Progenitor cell of endocrine pancreas (in vitro differentiated cells): ENCODE measurements around the gene SETD6. TPM values are rescaled to one million over a fixed set of nuclear protein-coding genes. Genes with fewer than 3 reads are reported as not detected.

Source experiments
- DNase-seq: peaks from one replicate; pipeline ENCODE4 v3.0.0; 2021; ENCODE audit warnings: low spot score; ENCODE audit not compliant: unreplicated experiment
- H3K27ac Mint-ChIP-seq: 2 replicates; pipeline ENCODE4 v1.8.0; 2021; ENCODE audit warnings: mild to moderate bottlenecking, moderate library complexity, mixed read lengths
- H3K27me3 Mint-ChIP-seq: 2 replicates; pipeline ENCODE4 v1.8.0; 2021; ENCODE audit warnings: mixed read lengths
- H3K36me3 Mint-ChIP-seq: 2 replicates; pipeline ENCODE4 v1.8.0; 2022; ENCODE audit warnings: mixed read lengths; ENCODE audit not compliant: insufficient read depth
- H3K4me1 Mint-ChIP-seq: 2 replicates; pipeline ENCODE4 v1.8.0; 2021; ENCODE audit warnings: low read depth, mixed read lengths
- H3K4me3 Mint-ChIP-seq: 2 replicates; pipeline ENCODE4 v1.8.0; 2021; ENCODE audit warnings: low read depth, mild to moderate bottlenecking, moderate library complexity, mixed read lengths
- H3K9me3 Mint-ChIP-seq: 2 replicates; pipeline ENCODE4 v1.8.0; 2021; ENCODE audit warnings: low read depth, mixed read lengths
- CTCF ChIP-seq: fragments of 200-600 bp; sonication (generic); IDR thresholded peaks from one replicate; pipeline ENCODE4 v1.5.0; 2021; ENCODE audit warnings: antibody characterized with exemption, mild to moderate bottlenecking; ENCODE audit not compliant: unreplicated experiment
- total RNA-seq: library from RNA; stranded (reverse); gene quantifications from 2 replicates; pipeline ENCODE4 v1.2.1, GENCODE V29; 2021

Gene SETD6
- total RNA-seq, 1 donor from 2014 or later: 33.7 TPM

DNA sequence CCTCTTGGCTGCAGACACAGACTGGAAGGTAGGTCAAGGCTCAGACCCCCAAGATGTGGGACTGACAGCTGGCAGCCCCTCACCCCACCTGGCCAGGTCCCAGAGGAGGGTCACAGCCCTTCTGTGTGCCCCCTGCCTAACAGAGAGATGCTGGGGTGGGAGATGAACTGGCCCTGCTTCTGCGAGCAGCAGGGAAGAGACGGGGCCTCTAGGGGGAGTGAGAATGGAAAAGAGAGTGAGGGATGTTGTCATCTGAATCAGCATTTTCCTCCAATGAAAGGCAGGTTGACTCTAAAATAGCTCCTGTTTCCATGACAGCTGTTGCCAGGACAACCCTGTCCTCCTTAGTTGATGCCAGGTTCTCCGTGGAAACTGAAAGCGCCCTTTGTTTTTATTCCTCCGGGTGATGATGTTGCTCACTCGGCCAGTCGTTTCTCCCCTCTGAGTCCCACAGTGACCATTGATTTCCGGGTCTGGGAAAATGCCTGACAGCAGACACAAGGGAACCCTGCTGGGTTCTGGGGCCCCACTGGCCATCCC is 20.3 kb upstream of the SETD6 start:
- H3K27ac Mint-ChIP-seq: no peak overlapping the region
- H3K4me3 Mint-ChIP-seq: no peak overlapping the region
- peaks cover 3% of the 10 kb centered on the region for H3K4me1 Mint-ChIP-seq
- no peak for DNase-seq
- H3K9me3 Mint-ChIP-seq: no peaks in the 10 kb centered on the region
- H3K27me3 Mint-ChIP-seq: no peaks in the 10 kb centered on the region
- peak; percentile 46 for TF ChIP-seq CTCF
- H3K36me3 Mint-ChIP-seq: no peaks in the 10 kb centered on the region

- DNase-seq: no peak
- Mint-ChIP-seq H3K9me3 (no peaks in the 10 kb centered on the region), H3K36me3 (no peaks in the 10 kb centered on the region), H3K4me1 (peaks cover 5% of the 10 kb centered on the region), H3K27ac (no peak overlapping the region), H3K27me3 (no peaks in the 10 kb centered on the region), H3K4me3 (no peak overlapping the region)
- no peak for TF ChIP-seq CTCF
These were observed 19.6 kb upstream of the SETD6 start for GRCh38 chr16:58495521-58496331.

DNA sequence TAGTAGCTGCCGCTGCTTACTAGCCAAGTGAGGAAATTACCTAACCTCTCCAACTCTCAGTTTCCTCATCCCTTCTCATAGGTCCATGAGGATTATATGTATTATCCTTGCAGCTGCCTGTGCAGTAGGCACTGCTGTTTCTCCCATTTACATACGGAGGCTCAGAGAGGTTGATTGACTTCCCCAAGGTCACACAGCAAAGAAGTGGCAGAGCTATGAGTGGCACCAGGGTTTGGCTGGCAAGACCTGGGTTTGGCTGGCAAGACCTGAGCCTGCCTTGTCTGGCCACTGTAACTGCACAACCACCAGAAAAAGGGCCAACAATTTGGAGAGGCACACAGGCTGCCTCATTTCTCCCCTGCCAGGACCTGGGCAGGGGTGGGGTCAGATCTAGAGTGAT is 17.8 kb upstream of the SETD6 start:
- TF ChIP-seq CTCF: no peak
- no peak for DNase-seq
- no peak overlapping the region for H3K4me3 Mint-ChIP-seq
- peaks cover 7% of the 10 kb centered on the region for H3K4me1 Mint-ChIP-seq
- H3K27me3 Mint-ChIP-seq: no peaks in the 10 kb centered on the region
- H3K9me3 Mint-ChIP-seq: no peaks in the 10 kb centered on the region
- H3K36me3 Mint-ChIP-seq: no peaks in the 10 kb centered on the region
- no peak overlapping the region for H3K27ac Mint-ChIP-seq

DNA sequence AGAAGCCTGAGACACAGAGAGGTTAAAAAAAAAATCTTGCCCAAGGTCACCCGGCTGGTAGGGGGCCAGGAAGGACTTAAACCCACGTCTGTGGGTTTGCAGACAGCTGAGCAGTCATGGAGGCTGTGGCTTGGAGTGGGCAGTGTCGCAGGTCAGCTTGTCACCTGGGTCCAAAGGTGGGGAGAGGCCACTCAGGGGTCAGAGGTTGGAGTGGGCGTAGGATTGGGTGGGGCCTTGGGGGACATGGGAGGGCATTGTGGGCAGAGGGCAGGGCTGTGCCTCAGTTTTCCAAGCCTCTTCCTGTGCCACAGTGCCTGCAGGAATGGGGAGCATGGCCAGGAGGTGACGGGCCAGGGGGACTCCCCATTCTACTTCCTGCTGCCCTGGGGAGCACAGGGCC is 17.4 kb upstream of the SETD6 start:
- no peak for DNase-seq
- no peak overlapping the region for H3K4me3 Mint-ChIP-seq
- H3K27ac Mint-ChIP-seq: no peak overlapping the region
- no peaks in the 10 kb centered on the region for H3K9me3 Mint-ChIP-seq
- no peaks in the 10 kb centered on the region for H3K36me3 Mint-ChIP-seq
- no peaks in the 10 kb centered on the region for H3K27me3 Mint-ChIP-seq
- TF ChIP-seq CTCF: no peak
- H3K4me1 Mint-ChIP-seq: peaks cover 7% of the 10 kb centered on the region

- Mint-ChIP-seq H3K9me3 (no peaks in the 10 kb centered on the region), H3K27me3 (no peaks in the 10 kb centered on the region), H3K27ac (no peak overlapping the region), H3K36me3 (no peaks in the 10 kb centered on the region), H3K4me1 (peaks cover 6% of the 10 kb centered on the region), H3K4me3 (no peak overlapping the region)
- no peak for DNase-seq
- TF ChIP-seq CTCF: no peak
These were observed 16.8 kb upstream of the SETD6 start for GRCh38 chr16:58498341-58499091.
